Measurements from ENCODE around the gene DLK1. TPM values are rescaled to one million over a fixed set of nuclear protein-coding genes. Genes with fewer than 3 reads are reported as not detected.

DLK1 gene
- total and polyA plus RNA-seq, 7 donors: 0.36 to 1.2 (median 0.46) TPM; not detected in 4

DNA sequence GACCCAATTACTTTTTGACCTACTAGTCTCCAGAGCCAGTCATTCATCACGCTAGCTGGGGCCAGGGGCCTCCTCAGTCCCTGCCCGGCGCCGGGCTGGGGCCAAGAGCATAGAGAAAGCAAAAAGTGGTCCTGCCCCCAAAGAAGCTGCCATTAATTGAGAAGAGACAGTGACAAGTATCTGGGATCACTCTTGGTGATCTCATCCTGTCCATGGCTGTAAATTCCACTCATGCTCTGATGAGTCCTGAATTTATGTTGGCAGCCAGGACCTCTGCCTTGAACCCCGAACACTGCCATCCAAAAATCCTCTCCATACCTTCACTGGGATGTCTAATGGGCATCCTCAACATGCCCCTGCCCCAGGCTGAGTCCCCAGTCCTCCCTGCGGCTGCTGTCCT, 34.4 kb upstream of the DLK1 start:
- no peak overlapping the region for H3K27ac ChIP-seq
- no peaks in the 10 kb centered on the region for H3K9me3 ChIP-seq
- 82 to 90% methylated on average over 6 of the region's 6 CpGs for WGBS, 2 donors
- H3K27me3 ChIP-seq: peaks cover 0 to 25% (median 0%) of the 10 kb centered on the region in 3 donors
- no peaks in the 10 kb centered on the region for H3K36me3 ChIP-seq
- TF ChIP-seq, protein P1, sequence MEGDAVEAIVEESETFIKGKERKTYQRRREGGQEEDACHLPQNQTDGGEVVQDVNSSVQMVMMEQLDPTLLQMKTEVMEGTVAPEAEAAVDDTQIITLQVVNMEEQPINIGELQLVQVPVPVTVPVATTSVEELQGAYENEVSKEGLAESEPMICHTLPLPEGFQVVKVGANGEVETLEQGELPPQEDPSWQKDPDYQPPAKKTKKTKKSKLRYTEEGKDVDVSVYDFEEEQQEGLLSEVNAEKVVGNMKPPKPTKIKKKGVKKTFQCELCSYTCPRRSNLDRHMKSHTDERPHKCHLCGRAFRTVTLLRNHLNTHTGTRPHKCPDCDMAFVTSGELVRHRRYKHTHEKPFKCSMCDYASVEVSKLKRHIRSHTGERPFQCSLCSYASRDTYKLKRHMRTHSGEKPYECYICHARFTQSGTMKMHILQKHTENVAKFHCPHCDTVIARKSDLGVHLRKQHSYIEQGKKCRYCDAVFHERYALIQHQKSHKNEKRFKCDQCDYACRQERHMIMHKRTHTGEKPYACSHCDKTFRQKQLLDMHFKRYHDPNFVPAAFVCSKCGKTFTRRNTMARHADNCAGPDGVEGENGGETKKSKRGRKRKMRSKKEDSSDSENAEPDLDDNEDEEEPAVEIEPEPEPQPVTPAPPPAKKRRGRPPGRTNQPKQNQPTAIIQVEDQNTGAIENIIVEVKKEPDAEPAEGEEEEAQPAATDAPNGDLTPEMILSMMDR (IDR thresholded peaks at IDR 0.05): no peak
- no peak for TF ChIP-seq EP300 (IDR thresholded peaks at IDR 0.05)
- TF ChIP-seq POLR2AphosphoS5 (IDR thresholded peaks at IDR 0.05): no peak
- TF ChIP-seq POLR2A (IDR thresholded peaks at IDR 0.05): no peak
- DNase-seq: no peak
- peaks cover 0 to 10% (median 0%) of the 10 kb centered on the region in 4 donors for H3K4me1 ChIP-seq
- no peak overlapping the region for H3K4me3 ChIP-seq
- intact Hi-C loops (cut with DNase I): no loop called here

DNA sequence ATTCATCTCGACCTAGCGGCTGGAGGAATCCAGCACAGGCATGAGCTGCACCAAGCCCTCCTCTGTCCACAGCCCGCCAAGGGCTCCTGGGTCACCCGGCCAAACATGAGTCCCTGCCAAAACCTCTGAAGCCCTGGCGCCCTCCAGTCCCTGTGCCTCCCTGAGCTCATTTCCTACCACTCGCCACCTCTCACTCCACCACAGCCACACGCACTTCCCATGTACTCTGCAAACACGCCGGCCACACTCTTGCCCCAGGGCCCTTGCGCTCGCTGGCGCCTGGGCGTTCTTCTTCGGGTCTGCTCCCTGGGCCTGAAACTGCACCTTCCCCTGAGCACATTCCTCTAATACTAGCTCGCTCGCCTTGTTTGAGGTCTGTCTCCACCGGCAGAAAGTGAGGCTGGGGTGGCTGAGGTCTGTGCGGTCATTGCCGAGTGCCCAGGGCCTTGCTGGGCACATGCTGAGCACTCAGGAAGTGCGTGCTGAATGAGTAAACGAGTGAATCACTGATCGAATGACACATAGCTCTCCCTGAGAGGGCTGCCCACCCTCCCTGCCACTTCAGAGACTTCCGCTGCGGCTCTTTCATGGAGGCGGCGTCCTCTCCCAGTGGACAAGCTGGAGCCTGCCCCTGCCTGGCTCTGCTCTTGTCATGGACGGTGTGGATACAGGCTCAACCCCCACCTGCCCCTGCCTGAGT, 33.7 kb upstream of the DLK1 start:
- Histone ChIP-seq H3K27me3 (peaks cover 0 to 25% (median 0%) of the 10 kb centered on the region in 3 donors), H3K4me1 (peaks cover 0 to 10% (median 0%) of the 10 kb centered on the region in 4 donors), H3K27ac (no peak overlapping the region), H3K4me3 (no peak overlapping the region), H3K36me3 (no peaks in the 10 kb centered on the region), H3K9me3 (no peaks in the 10 kb centered on the region)
- no peak for DNase-seq
- intact Hi-C loops (cut with DNase I): no loop called here
- TF ChIP-seq POLR2A (IDR thresholded peaks at IDR 0.05) (no peak), POLR2AphosphoS5 (IDR thresholded peaks at IDR 0.05) (no peak), EP300 (IDR thresholded peaks at IDR 0.05) (no peak)
- TF ChIP-seq, protein P1 (IDR thresholded peaks at IDR 0.05): no peak
- WGBS, 2 donors: 80 to 85% methylated on average over 27 of the region's 27 CpGs

DNA sequence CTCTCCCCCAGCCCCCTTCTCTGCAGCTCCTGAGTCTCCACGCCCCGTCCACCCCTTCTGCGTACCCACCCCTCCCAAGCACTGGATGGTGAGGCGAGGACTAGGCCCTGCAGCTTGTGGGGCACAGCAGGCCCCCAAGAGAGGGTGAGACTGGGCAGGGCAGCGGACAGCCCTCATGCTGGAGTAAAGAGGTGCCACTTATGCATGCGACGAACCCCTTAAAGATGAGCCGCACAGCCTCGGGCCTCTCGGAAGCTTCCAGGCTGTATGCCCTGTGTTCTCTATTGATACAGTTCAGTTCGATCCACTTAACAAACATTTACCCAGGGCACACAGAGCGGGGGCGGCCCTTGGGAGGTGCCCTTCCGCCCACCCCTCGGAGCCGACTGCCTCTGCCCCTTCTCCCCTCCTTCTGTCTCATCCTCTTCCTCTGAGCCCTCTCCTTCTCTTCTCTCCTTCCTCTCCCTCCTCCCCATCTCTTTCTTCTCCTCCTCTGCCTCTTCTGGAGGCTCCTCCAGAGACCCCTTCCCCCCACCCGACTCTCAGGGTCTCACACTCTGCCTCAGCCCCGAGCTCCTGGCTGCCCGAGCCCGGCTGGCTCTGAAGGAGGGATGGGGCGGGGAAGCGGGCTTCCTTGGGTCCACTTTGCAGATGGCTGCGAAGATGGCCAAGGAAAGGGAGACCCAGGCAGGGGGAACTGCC, 32.7 kb upstream of the DLK1 start:
- DNase-seq: no peak
- Histone ChIP-seq H3K9me3 (no peaks in the 10 kb centered on the region), H3K4me1 (peaks cover 0 to 10% (median 0%) of the 10 kb centered on the region in 4 donors), H3K27ac (no peak overlapping the region), H3K27me3 (peaks cover 0 to 25% (median 0%) of the 10 kb centered on the region in 3 donors), H3K4me3 (no peak overlapping the region), H3K36me3 (no peaks in the 10 kb centered on the region)
- TF ChIP-seq POLR2A (IDR thresholded peaks at IDR 0.05) (no peak), POLR2AphosphoS5 (IDR thresholded peaks at IDR 0.05) (no peak), EP300 (IDR thresholded peaks at IDR 0.05) (no peak)
- TF ChIP-seq, protein P1 (IDR thresholded peaks at IDR 0.05): no peak
- 74 to 85% methylated on average over 22 to 23 of the region's 23 CpGs for WGBS, 2 donors
- intact Hi-C loops (cut with DNase I): no loop called here

DNA sequence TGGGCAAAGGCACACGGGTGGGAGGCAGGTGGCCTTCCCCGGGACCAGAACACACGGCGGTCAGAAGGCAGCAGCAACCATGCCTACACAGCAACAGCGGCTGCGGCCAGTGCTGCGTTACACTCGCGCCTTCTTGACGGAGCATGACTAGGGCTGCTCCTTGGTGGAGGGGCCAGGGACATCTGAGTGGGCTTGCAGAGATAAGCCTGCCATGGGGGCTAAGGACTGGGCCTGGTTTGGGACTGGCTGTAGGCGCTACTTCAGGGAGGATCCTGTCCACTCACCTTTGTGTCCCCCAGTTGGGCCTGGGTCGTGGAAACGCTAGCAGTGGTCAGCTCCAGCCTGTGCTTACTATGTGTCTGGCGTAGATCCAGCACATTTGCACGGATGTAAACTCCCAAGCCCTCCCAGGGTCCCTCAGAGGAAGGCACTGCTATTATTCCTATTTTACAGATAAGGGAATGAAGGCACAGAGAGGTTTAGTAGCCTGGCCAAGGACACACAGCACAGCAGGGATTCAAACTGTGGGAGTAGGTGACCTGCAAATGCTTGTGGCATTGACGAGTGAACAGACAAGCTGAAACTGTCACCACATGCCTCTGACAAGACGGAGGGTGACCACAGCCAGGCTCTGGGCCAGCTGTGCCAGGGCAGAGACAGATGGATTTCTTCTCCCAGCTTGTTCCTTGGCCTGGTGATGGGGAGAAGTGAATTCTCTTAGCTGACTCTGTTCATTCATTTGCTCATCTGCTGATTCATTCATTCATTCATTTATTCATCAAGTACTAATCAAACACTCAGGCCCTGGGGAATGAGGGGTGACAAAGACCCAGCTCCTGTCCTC, 31.9 kb upstream of the DLK1 start:
- intact Hi-C loops (cut with DNase I): no loop called here
- H3K36me3 ChIP-seq: no peaks in the 10 kb centered on the region
- TF ChIP-seq POLR2AphosphoS5 (IDR thresholded peaks at IDR 0.05): no peak
- TF ChIP-seq, protein P1 (IDR thresholded peaks at IDR 0.05): no peak
- TF ChIP-seq EP300 (IDR thresholded peaks at IDR 0.05): no peak
- TF ChIP-seq POLR2A (IDR thresholded peaks at IDR 0.05): no peak
- no peak for DNase-seq
- H3K9me3 ChIP-seq: no peaks in the 10 kb centered on the region
- no peak overlapping the region for H3K4me3 ChIP-seq
- H3K27me3 ChIP-seq: peaks cover 0 to 25% (median 0%) of the 10 kb centered on the region in 3 donors
- WGBS, 2 donors: 82 to 88% methylated on average over 17 of the region's 17 CpGs
- no peak overlapping the region for H3K27ac ChIP-seq
- peaks cover 0 to 10% (median 0%) of the 10 kb centered on the region in 4 donors for H3K4me1 ChIP-seq

Data from sigmoid colon (tissue), 7 donors.